HEK293 (cell line): ENCODE measurements around the gene SAMD11.

Experiments
- CTCF ChIA-PET: fragments of 350-600 bp; formaldehyde crosslinking; extraction: SDS; loops from one replicate; lab custom pipeline; 2021; ENCODE audit warnings: antibody characterized with exemption; lab: Yijun Ruan, JAX
- POLR2A ChIA-PET: fragments of 300-600 bp; formaldehyde crosslinking; extraction: SDS; loops from one replicate; lab custom pipeline; 2020; ENCODE audit warnings: antibody characterized with exemption, inconsistent platforms; lab: Yijun Ruan, JAX
- H3K27ac ChIP-seq: fragments of 200-500 bp; sonication (Bioruptor generic); 2 replicates; pipeline ENCODE4 v1.5.1; 2014; ENCODE audit warnings: low read depth, low read length, control low read depth, inconsistent platforms; ENCODE audit errors: extremely low read depth
- H3K36me3 ChIP-seq, 2 experiments: fragments of 200-500 bp in 1 of 2; sonication (Bioruptor generic) in 1 of 2; 1 replicate in 1 of 2; 2 replicates in 1 of 2; pipeline ENCODE4 v1.5.1; 2014 to 2017; ENCODE audit warnings: inconsistent platforms in 2 of 2, low read length in 2 of 2; ENCODE audit not compliant: control insufficient read depth in 2 of 2, insufficient read depth in 1 of 2
- H3K4me1 ChIP-seq: fragments of 200-500 bp; sonication (Bioruptor generic); 2 replicates; pipeline ENCODE4 v1.5.1; 2014; ENCODE audit warnings: mild to moderate bottlenecking, low read length, inconsistent platforms; ENCODE audit not compliant: control insufficient read depth, insufficient read depth
- H3K4me3 ChIP-seq: 2 replicates; pipeline ENCODE4 v1.5.1; 2011; ENCODE audit warnings: low read depth, mild to moderate bottlenecking, control low read depth, low read length, moderate library complexity
- H3K9me3 ChIP-seq: fragments of 200-500 bp; sonication (Bioruptor generic); 2 replicates; pipeline ENCODE4 v1.5.1; 2014; ENCODE audit warnings: low read depth, low read length, inconsistent platforms; ENCODE audit not compliant: control insufficient read depth, insufficient read depth
- BCL11B ChIP-seq: fragments of 450-650 bp; formaldehyde crosslinking; IDR thresholded peaks from 2 replicates; pipeline ENCODE4 v1.5.1; 2016; ENCODE audit warnings: low read depth, missing biosample characterization, missing genetic modification characterization
- GLI2 ChIP-seq: fragments of 450-650 bp; formaldehyde crosslinking; IDR thresholded peaks from 2 replicates; pipeline ENCODE4; 2017; ENCODE audit warnings: missing biosample characterization, missing genetic modification characterization, low read depth, borderline replicate concordance
- GLIS1 ChIP-seq: fragments of 450-650 bp; formaldehyde crosslinking; IDR thresholded peaks from 2 replicates; pipeline ENCODE4 v1.5.1; 2016; ENCODE audit warnings: missing biosample characterization, missing genetic modification characterization
- IKZF3 ChIP-seq: fragments of 450-650 bp; IDR thresholded peaks from 2 replicates; pipeline ENCODE4 v1.5.0; 2018; ENCODE audit warnings: missing biosample characterization, mild to moderate bottlenecking, missing genetic modification characterization, moderate library complexity
- KLF8 ChIP-seq: fragments of 450-650 bp; formaldehyde crosslinking; IDR thresholded peaks from 2 replicates; pipeline ENCODE4 v1.5.1; 2016; ENCODE audit warnings: missing biosample characterization, missing genetic modification characterization
- PRDM1 ChIP-seq: fragments of 450-650 bp; formaldehyde crosslinking; IDR thresholded peaks from 2 replicates; pipeline ENCODE4; 2016; ENCODE audit warnings: missing biosample characterization, missing genetic modification characterization
- REPIN1 ChIP-seq: fragments of 450-650 bp; formaldehyde crosslinking; IDR thresholded peaks from 2 replicates; pipeline ENCODE4 v1.5.1; 2017; ENCODE audit warnings: missing biosample characterization, missing genetic modification characterization, low read depth
- TCF7L2 ChIP-seq: IDR thresholded peaks from 2 replicates; pipeline ENCODE4 v1.6.1; 2011; ENCODE audit warnings: low read depth, mild to moderate bottlenecking, inconsistent platforms, low read length, moderate library complexity, borderline replicate concordance
- ZBTB20 ChIP-seq: fragments of 450-650 bp; formaldehyde crosslinking; IDR thresholded peaks from 2 replicates; pipeline ENCODE4 v1.5.1; 2016; ENCODE audit warnings: missing biosample characterization, missing genetic modification characterization
- ZBTB26 ChIP-seq: fragments of 450-650 bp; formaldehyde crosslinking; optimal IDR thresholded peaks from 2 replicates; pipeline ENCODE3; 2016; ENCODE audit warnings: missing biosample characterization, mild to moderate bottlenecking, missing genetic modification characterization
- ZBTB48 ChIP-seq: fragments of 450-650 bp; formaldehyde crosslinking; IDR thresholded peaks from 2 replicates; pipeline ENCODE4 v1.5.1; 2016; ENCODE audit warnings: missing biosample characterization, missing genetic modification characterization
- ZBTB8A ChIP-seq: fragments of 450-650 bp; formaldehyde crosslinking; IDR thresholded peaks from 2 replicates; pipeline ENCODE4 v1.5.1; 2016; ENCODE audit warnings: missing biosample characterization, missing genetic modification characterization
- ZNF23 ChIP-seq: fragments of 450-650 bp; formaldehyde crosslinking; IDR thresholded peaks from 2 replicates; pipeline ENCODE4 v1.5.1; 2016; ENCODE audit warnings: missing biosample characterization, missing genetic modification characterization, borderline replicate concordance
- ZNF24 ChIP-seq: fragments of 450-650 bp; formaldehyde crosslinking; IDR thresholded peaks from 2 replicates; pipeline ENCODE4 v1.5.1; 2016; ENCODE audit warnings: missing biosample characterization, missing genetic modification characterization
- ZNF398 ChIP-seq: fragments of 450-650 bp; formaldehyde crosslinking; IDR thresholded peaks from 2 replicates; pipeline ENCODE4 v1.5.1; 2017; ENCODE audit warnings: missing biosample characterization, missing genetic modification characterization
- ZNF423 ChIP-seq: fragments of 450-650 bp; formaldehyde crosslinking; IDR thresholded peaks from 2 replicates; pipeline ENCODE4 v1.5.1; 2016; ENCODE audit warnings: missing biosample characterization, missing genetic modification characterization
- ZNF701 ChIP-seq: fragments of 450-650 bp; formaldehyde crosslinking; IDR thresholded peaks from 2 replicates; pipeline ENCODE4 v1.5.1; 2016; ENCODE audit warnings: missing biosample characterization, missing genetic modification characterization
- ZNF76 ChIP-seq: fragments of 450-650 bp; formaldehyde crosslinking; IDR thresholded peaks from 2 replicates; pipeline ENCODE4; 2016; ENCODE audit warnings: low read depth, missing biosample characterization, missing genetic modification characterization, borderline replicate concordance
- ZNF768 ChIP-seq: fragments of 450-650 bp; formaldehyde crosslinking; IDR thresholded peaks from 2 replicates; pipeline ENCODE4 v1.5.1; 2018; ENCODE audit warnings: missing biosample characterization, mild to moderate bottlenecking, missing genetic modification characterization
- ZNF791 ChIP-seq: fragments of 450-650 bp; formaldehyde crosslinking; IDR thresholded peaks from 2 replicates; pipeline ENCODE4 v1.5.1; 2016; ENCODE audit warnings: missing biosample characterization, missing genetic modification characterization
- ZSCAN30 ChIP-seq: fragments of 450-650 bp; IDR thresholded peaks from 2 replicates; pipeline ENCODE4 v1.5.1; 2018; ENCODE audit warnings: missing biosample characterization, mild to moderate bottlenecking, missing genetic modification characterization, moderate library complexity
- TF ChIP-seq, protein P1 (sequence below): fragments of 450-650 bp; formaldehyde crosslinking; IDR thresholded peaks from 2 replicates; pipeline ENCODE4 v1.5.1; 2017; ENCODE audit warnings: missing biosample characterization, missing genetic modification characterization
- TF ChIP-seq, protein P2 (sequence below): fragments of 450-650 bp; formaldehyde crosslinking; IDR thresholded peaks from 2 replicates; pipeline ENCODE4 v1.5.1; 2016; ENCODE audit warnings: missing biosample characterization, missing genetic modification characterization
- TF ChIP-seq, protein P3 (sequence below): fragments of 450-650 bp; formaldehyde crosslinking; IDR thresholded peaks from 2 replicates; pipeline ENCODE4 v1.5.1; 2017; ENCODE audit warnings: missing biosample characterization, mild to moderate bottlenecking, missing genetic modification characterization, moderate library complexity
- TF ChIP-seq, protein P4 (sequence below): fragments of 450-650 bp; formaldehyde crosslinking; IDR thresholded peaks from 2 replicates; pipeline ENCODE4; 2016; ENCODE audit warnings: missing biosample characterization, missing genetic modification characterization

Gene SAMD11

DNA sequence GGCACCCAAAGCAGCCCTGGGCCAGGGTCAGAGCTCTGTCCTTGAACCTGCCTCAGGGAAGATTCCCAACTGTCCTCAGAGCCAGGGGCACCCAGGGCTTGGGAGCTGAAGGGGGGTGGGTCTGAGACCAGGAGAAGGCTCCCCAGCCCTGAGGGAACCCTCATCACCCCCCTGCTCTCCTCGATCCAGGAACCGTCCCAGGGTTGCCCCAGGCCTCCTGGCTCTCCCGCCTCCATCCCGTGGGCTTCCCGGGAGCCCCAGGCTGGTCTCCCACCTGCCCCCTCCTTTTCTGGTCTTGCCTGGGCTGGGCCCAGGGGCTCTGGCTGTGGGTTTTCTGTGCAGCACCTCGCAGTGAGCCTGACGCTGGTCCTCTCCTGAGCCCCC is 6.7 kb upstream of the SAMD11 start:
- ChIA-PET POLR2A (interaction anchor here (1.0 to 5.2 kb wide), 6 partner anchors 10 to 59 kb away, joined by 3 to 106 read pairs (median 4); no protein-coding TSS in a partner anchor), CTCF (interaction anchor here (0.8 to 3.9 kb wide), 2 partner anchors 12 kb away, joined by 3 to 26 read pairs; no protein-coding TSS in a partner anchor)
- Histone ChIP-seq H3K9me3 (no peaks in the 10 kb centered on the region), H3K27ac (peak overlapping the region; percentile 94), H3K4me3 (no peak overlapping the region), H3K36me3 (peaks cover 0 to 12% of the 10 kb centered on the region in 2 experiments; a peak in 1 of 3 replicates), H3K4me1 (peaks cover 32% of the 10 kb centered on the region)
- TF ChIP-seq ZBTB20 (tag by site-specific recombination) (0 out of 2 replicates have a peak, but pooled peaks have one; percentile 30), ZNF24 (no peak), ZBTB8A (tag by site-specific recombination) (peak; percentile 68), ZBTB48 (tag by site-specific recombination) (peak; percentile 54; the same call in 1 of the 2 replicates), ZNF791 (no peak), ZNF768 (0 out of 2 replicates have a peak, but pooled peaks have one; percentile 52), ZBTB26 (tag by site-specific recombination) (peak; percentile 4), IKZF3 (peak; percentile 86), GLIS1 (peak; percentile 27), TCF7L2 (0 out of 2 replicates have a peak, but pooled peaks have one; percentile 5), KLF8 (tag by site-specific recombination) (no peak), PRDM1 (tag by site-specific recombination) (no peak), ZNF398 (tag by site-specific recombination) (peak; percentile 72), ZSCAN30 (0 out of 2 replicates have a peak, but pooled peaks have one; percentile 2), ZNF701 (no peak), REPIN1 (tag by site-specific recombination) (no peak), ZNF23 (tag by site-specific recombination) (no peak), ZNF76 (tag by site-specific recombination) (peak; percentile 35; the same call in 1 of the 2 replicates), ZNF423 (tag by site-specific recombination) (peak; percentile 59), GLI2 (tag by site-specific recombination) (no peak), BCL11B (0 out of 2 replicates have a peak, but pooled peaks have one; percentile 18)
- TF ChIP-seq, protein P1, sequence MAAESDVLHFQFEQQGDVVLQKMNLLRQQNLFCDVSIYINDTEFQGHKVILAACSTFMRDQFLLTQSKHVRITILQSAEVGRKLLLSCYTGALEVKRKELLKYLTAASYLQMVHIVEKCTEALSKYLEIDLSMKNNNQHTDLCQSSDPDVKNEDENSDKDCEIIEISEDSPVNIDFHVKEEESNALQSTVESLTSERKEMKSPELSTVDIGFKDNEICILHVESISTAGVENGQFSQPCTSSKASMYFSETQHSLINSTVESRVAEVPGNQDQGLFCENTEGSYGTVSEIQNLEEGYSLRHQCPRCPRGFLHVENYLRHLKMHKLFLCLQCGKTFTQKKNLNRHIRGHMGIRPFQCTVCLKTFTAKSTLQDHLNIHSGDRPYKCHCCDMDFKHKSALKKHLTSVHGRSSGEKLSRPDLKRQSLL (tag by site-specific recombination): no peak
- TF ChIP-seq, protein P2, sequence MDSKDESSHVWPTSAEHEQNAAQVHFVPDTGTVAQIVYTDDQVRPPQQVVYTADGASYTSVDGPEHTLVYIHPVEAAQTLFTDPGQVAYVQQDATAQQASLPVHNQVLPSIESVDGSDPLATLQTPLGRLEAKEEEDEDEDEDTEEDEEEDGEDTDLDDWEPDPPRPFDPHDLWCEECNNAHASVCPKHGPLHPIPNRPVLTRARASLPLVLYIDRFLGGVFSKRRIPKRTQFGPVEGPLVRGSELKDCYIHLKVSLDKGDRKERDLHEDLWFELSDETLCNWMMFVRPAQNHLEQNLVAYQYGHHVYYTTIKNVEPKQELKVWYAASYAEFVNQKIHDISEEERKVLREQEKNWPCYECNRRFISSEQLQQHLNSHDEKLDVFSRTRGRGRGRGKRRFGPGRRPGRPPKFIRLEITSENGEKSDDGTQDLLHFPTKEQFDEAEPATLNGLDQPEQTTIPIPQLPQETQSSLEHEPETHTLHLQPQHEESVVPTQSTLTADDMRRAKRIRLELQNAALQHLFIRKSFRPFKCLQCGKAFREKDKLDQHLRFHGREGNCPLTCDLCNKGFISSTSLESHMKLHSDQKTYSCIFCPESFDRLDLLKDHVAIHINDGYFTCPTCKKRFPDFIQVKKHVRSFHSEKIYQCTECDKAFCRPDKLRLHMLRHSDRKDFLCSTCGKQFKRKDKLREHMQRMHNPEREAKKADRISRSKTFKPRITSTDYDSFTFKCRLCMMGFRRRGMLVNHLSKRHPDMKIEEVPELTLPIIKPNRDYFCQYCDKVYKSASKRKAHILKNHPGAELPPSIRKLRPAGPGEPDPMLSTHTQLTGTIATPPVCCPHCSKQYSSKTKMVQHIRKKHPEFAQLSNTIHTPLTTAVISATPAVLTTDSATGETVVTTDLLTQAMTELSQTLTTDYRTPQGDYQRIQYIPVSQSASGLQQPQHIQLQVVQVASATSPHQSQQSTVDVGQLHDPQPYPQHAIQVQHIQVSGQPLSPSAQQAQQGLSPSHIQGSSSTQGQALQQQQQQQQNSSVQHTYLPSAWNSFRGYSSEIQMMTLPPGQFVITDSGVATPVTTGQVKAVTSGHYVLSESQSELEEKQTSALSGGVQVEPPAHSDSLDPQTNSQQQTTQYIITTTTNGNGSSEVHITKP: peak; percentile 78
- TF ChIP-seq, protein P3, sequence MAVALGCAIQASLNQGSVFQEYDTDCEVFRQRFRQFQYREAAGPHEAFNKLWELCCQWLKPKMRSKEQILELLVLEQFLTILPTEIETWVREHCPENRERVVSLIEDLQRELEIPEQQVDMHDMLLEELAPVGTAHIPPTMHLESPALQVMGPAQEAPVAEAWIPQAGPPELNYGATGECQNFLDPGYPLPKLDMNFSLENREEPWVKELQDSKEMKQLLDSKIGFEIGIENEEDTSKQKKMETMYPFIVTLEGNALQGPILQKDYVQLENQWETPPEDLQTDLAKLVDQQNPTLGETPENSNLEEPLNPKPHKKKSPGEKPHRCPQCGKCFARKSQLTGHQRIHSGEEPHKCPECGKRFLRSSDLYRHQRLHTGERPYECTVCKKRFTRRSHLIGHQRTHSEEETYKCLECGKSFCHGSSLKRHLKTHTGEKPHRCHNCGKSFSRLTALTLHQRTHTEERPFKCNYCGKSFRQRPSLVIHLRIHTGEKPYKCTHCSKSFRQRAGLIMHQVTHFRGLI (tag by site-specific recombination): no peak
- TF ChIP-seq, protein P4, sequence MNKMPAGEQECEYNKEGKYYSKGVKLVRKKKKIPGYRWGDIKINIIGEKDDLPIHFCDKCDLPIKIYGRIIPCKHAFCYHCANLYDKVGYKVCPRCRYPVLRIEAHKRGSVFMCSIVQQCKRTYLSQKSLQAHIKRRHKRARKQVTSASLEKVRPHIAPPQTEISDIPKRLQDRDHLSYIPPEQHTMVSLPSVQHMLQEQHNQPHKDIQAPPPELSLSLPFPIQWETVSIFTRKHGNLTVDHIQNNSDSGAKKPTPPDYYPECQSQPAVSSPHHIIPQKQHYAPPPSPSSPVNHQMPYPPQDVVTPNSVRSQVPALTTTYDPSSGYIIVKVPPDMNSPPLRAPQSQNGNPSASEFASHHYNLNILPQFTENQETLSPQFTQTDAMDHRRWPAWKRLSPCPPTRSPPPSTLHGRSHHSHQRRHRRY: no peak
